ENCODE data around the gene KIF18A. TPM values are rescaled to one million over a fixed set of nuclear protein-coding genes. Genes with fewer than 3 reads are reported as not detected.

Gene KIF18A
- total RNA-seq, 2 experiments from 2014 or later: 31.8 to 34.5 TPM

DNA sequence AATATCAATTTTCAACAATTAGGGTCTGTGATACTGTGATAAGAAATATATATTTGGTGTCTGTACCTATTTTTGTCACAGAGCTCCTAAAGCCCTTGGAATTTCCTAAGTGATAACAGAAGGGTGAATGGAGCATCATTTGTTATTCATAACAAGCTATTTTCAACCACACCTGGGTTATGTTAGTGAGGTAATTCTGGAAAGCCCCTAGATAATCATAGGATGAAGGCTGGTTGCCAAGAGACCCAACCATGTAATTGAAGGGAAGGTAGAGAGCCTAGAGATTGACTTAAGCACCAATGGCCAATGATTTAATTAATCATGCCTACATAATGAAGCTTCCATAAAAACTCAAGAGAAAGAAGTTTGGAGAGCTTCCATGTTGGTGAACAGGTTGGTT is 109.4 kb downstream of the KIF18A start:
- Mint-ChIP-seq H3K4me3 (no peak overlapping the region), H3K36me3 (ENCODE audit: low read depth) (peaks cover 15% of the 10 kb centered on the region), H3K27me3 (no peaks in the 10 kb centered on the region), H3K4me1 (no peaks in the 10 kb centered on the region), H3K27ac (no peak overlapping the region), H3K9me3 (peaks cover 29% of the 10 kb centered on the region)
- DNase-seq: no peak
- CTCF ChIA-PET: no interaction called here
- POLR2A ChIA-PET: no interaction called here

DNA sequence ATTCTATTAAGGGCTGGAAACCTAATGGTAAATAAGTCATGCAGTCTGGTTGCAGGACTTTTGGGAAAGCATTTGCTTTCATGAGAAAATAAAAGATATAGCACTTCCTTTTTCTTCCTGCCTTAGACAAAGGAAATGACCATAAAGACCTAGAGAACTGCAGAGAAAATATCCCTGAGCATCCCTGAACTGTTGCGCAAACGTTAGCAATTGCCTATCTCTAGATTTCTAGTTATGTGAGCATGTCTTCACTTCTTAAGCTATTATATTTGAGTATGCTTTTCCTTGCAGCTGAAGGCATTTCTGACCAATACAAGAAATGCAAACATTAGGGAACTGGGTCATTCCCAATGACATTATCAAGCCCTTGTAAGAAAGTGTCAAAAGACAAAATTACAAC is 110.6 kb downstream of the KIF18A start:
- no peak overlapping the region for H3K4me3 Mint-ChIP-seq
- CTCF ChIA-PET: no interaction called here

DNA sequence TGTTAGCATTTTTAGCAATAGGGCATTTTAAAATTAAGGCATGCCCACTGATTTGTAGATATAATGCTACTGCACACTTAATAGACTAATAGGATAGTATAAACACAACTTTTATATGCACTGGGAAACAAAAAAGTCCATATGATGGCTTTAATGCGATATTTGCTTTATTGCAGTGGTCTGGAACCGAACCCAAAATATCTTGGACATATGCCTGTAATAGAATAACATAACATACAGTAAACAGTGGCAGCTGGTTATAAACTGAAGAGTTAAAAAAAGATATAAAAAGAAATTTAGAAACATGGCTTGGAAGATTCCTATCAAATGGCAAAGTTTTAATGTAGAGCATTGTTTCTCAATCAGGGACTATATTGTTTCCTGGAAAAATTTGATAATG is 111.9 kb downstream of the KIF18A start:
- H3K4me1 Mint-ChIP-seq: no peaks in the 10 kb centered on the region
- no peak for DNase-seq
- no peak overlapping the region for H3K4me3 Mint-ChIP-seq
- POLR2A ChIA-PET: no interaction called here
- peaks cover 15% of the 10 kb centered on the region for H3K9me3 Mint-ChIP-seq
- H3K27me3 Mint-ChIP-seq: no peaks in the 10 kb centered on the region
- CTCF ChIA-PET: no interaction called here
- H3K27ac Mint-ChIP-seq: no peak overlapping the region
- peaks cover 3% of the 10 kb centered on the region for H3K36me3 Mint-ChIP-seq (ENCODE audit: low read depth)

More for the DNA sequence above, 110.6 kb downstream of the KIF18A start:
- POLR2A ChIA-PET: no interaction called here
- Mint-ChIP-seq H3K9me3 (peaks cover 23% of the 10 kb centered on the region), H3K27me3 (no peaks in the 10 kb centered on the region), H3K4me1 (no peaks in the 10 kb centered on the region), H3K36me3 (ENCODE audit: low read depth) (peaks cover 10% of the 10 kb centered on the region), H3K27ac (no peak overlapping the region)
- no peak for DNase-seq

DNA sequence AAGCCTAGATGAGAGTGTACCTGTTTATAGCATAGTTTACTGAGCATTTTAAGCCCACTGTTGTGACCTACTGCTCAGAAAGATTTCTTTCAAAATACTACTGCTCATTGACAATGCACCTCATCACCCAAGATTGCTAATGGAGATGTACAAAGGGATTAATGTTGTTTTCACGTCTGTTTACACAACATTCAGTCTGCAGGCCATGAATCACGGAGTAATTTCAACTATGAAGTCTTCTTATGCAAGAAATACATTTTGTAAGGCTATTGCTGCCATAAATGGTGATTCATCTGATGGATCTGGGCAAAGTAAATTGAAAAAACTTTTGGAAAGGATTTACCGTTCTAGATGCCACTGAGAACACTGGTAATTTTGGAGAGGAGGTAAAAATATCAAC is 112.9 kb downstream of the KIF18A start:
- CTCF ChIA-PET: no interaction called here

DNA sequence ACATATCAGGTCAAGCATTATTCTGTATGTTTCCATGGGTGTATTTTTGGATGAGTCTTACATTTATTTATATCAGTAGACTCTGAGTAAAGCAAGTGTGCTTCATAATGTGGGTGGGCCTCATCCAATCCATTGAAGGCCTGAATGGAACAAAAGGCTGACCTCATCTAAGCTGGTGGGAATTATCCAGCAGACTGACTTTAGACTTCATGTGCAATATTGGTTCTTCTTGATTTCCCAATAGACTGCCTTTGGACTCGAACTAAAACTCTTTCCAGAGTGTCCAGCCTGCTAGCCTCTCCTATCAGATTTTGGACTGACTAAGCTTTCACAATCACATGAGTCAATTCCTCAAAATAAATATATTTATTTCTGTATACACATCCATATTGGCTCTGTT is 116.2 kb downstream of the KIF18A start:
- Mint-ChIP-seq H3K27me3 (no peaks in the 10 kb centered on the region), H3K27ac (no peak overlapping the region), H3K36me3 (ENCODE audit: low read depth) (no peaks in the 10 kb centered on the region), H3K4me3 (no peak overlapping the region), H3K9me3 (no peaks in the 10 kb centered on the region), H3K4me1 (peaks cover 7% of the 10 kb centered on the region)
- CTCF ChIA-PET: interaction anchor here (0.6 kb wide), 1 partner anchor 550 kb away, joined by 3 read pairs; no protein-coding TSS in a partner anchor
- DNase-seq: no peak
- POLR2A ChIA-PET: no interaction called here

More for the DNA sequence above, 112.9 kb downstream of the KIF18A start:
- peaks cover 3% of the 10 kb centered on the region for H3K36me3 Mint-ChIP-seq (ENCODE audit: low read depth)
- H3K4me3 Mint-ChIP-seq: no peak overlapping the region
- H3K4me1 Mint-ChIP-seq: no peaks in the 10 kb centered on the region
- POLR2A ChIA-PET: no interaction called here
- H3K9me3 Mint-ChIP-seq: peaks cover 12% of the 10 kb centered on the region
- DNase-seq: no peak
- H3K27ac Mint-ChIP-seq: no peak overlapping the region
- H3K27me3 Mint-ChIP-seq: no peaks in the 10 kb centered on the region

DNA sequence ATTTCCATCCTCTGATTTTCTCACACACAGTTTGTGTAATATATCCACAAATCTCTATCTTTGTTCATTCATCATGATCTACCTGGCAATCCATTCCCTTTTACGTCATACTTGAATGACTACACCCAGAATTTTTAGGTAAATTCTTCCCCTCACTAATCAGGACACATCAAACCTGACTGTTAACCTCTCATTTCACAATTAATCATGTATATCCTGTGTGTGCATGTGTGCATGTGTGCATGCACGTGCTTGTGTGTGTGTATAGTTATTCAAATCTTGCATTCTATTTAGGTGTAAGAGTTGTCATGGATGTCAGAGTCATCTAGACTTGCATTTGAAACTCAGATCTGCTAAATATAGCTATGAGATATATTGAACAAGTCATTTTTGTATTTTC is 130.4 kb downstream of the KIF18A start:
- peaks cover 3% of the 10 kb centered on the region for H3K27me3 Mint-ChIP-seq
- no peaks in the 10 kb centered on the region for H3K36me3 Mint-ChIP-seq (ENCODE audit: low read depth)
- no peak for DNase-seq
- no peaks in the 10 kb centered on the region for H3K9me3 Mint-ChIP-seq
- ChIA-PET POLR2A (no interaction called here), CTCF (no interaction called here)
- no peaks in the 10 kb centered on the region for H3K4me1 Mint-ChIP-seq
- no peak overlapping the region for H3K4me3 Mint-ChIP-seq
- no peak overlapping the region for H3K27ac Mint-ChIP-seq

DNA sequence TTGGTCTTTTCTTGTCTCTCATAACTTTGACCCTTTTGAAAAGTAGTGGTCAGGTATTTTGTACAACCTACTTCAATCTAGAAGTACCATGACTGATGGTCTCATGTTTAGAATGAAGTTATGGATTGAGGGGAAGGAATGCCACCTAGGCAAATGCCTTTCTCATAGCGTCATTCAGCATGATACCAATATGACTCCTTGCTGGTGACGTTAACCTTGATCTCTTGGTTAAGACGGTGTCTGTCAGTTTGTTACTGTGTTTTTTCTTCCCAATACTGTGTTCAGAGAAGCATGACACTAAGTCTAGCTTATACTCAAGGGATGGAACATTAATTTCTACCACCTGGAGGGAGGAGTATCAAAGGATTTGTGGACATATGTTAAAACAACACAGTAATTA is 130.9 kb downstream of the KIF18A start:
- Mint-ChIP-seq H3K27me3 (peaks cover 3% of the 10 kb centered on the region), H3K4me3 (no peak overlapping the region), H3K4me1 (no peaks in the 10 kb centered on the region), H3K36me3 (ENCODE audit: low read depth) (no peaks in the 10 kb centered on the region), H3K9me3 (no peaks in the 10 kb centered on the region), H3K27ac (no peak overlapping the region)
- POLR2A ChIA-PET: no interaction called here
- CTCF ChIA-PET: no interaction called here
- no peak for DNase-seq

DNA sequence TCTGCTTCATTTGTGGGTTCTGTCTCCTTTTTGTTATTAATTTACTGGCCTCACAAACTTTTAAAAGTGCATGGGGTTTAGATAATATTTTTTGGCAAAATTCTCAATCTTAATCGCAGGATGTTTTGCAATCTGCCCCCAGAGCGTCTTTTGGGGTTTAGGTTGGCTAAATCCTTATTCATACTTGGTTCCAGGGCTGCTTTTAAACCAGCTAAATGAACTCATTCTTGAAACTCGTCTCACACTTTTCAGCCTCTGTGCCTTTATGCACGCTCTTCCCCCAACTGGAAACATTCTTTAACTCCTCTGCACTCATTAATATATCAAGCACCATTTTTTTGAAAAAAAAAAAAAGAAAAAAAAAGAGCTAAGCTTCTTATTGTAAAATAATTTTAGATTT is 131.7 kb downstream of the KIF18A start:
- POLR2A ChIA-PET: no interaction called here
- H3K9me3 Mint-ChIP-seq: no peaks in the 10 kb centered on the region

DNA sequence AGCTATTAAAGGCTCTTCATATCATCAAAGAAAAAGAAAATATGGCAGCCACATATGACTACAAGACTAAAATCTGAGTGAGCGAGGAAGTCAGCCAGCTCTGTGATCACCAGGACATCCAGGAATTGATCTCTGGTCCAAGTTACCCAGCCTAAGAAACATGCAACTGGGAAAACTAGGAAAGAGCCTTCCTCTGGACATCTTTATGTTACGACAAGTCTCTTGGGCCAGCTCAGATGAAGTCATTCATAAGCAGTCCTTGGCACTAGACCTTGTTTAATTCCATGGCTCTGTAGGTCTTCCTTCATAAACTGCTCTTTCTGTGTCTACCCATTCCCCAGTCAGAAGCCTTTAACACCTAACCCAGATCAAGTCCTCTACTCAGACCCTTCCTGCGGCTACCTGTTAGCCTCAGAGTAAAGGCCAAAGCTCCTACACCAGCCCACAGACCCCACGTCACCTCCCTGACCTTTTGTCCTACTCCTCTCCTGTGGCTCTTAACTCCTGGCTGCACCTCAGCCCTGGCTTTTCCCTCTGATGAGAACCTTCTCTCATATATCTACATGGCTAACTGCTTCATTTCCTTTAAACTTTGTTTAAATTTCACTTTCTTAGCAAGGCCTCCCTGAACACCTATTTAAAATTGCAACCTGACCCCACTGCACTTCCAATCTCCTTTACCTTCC is 134.0 kb downstream of the KIF18A start:
- H3K4me3 Mint-ChIP-seq: no peak overlapping the region
- H3K27ac Mint-ChIP-seq: no peak overlapping the region
- no peaks in the 10 kb centered on the region for H3K36me3 Mint-ChIP-seq (ENCODE audit: low read depth)
- H3K27me3 Mint-ChIP-seq: peaks cover 3% of the 10 kb centered on the region
- no peaks in the 10 kb centered on the region for H3K9me3 Mint-ChIP-seq
- ChIA-PET POLR2A (no interaction called here), CTCF (interaction anchor here (0.6 kb wide), 1 partner anchor 251 kb away, joined by 3 read pairs; no protein-coding TSS in a partner anchor)
- no peaks in the 10 kb centered on the region for H3K4me1 Mint-ChIP-seq
- DNase-seq: no peak

More for the DNA sequence above, 131.7 kb downstream of the KIF18A start:
- H3K4me1 Mint-ChIP-seq: no peaks in the 10 kb centered on the region
- no peak for DNase-seq
- H3K36me3 Mint-ChIP-seq (ENCODE audit: low read depth): no peaks in the 10 kb centered on the region
- H3K4me3 Mint-ChIP-seq: no peak overlapping the region
- CTCF ChIA-PET: no interaction called here
- H3K27ac Mint-ChIP-seq: no peak overlapping the region
- H3K27me3 Mint-ChIP-seq: peaks cover 3% of the 10 kb centered on the region

DNA sequence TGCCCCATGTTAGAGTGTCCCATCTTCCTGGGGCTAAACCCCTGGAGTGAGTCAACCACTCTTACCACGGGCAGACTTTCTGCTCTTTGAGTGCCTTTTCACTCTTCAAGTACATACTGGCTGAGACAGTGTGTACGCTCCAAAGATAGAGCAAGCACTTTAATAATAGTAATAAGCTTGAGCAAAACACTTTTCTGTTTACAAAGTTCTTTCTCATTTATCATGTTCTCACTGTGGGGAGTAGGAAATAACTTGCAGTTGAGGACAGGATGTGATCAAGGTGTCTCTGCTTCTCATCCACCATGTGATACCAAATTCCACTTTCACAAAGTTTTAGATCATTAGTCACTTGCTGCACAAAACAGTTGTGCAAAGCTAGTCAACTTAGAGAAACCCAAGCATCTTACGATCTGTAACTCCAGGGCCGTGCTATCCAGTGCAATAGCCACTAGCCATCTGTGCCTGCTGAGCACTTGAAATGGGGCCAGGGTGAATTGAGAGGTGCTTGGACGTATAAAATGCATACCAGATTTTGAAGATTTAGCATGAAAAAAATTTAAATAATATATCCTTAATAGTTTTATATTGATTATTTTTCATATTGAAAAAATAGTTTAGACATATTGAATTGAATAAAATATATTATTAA is 135.3 kb downstream of the KIF18A start:
- DNase-seq: no peak
- ChIA-PET POLR2A (no interaction called here), CTCF (no interaction called here)
- Mint-ChIP-seq H3K4me1 (no peaks in the 10 kb centered on the region), H3K4me3 (no peak overlapping the region), H3K27ac (no peak overlapping the region), H3K27me3 (peaks cover 3% of the 10 kb centered on the region), H3K36me3 (ENCODE audit: low read depth) (no peaks in the 10 kb centered on the region), H3K9me3 (no peaks in the 10 kb centered on the region)

DNA sequence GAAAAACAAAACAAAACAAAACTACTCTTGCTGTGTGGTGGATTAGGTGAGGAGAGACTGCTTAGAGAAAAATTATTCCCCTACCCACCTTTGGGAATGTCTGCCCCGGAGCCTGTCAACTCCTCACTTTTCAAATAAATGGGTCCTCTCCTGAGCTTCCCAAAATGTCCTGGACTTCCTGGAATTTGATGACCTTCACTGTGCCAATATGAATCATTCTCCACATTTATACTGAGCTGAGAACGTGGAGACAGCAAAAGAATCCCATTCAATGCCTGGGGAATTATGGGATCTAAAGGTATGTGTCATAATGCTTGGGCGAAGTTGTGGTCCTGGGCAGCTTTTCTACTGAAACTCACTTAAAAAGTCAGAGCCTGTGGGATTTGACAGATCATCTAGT is 136.8 kb downstream of the KIF18A start:
- ChIA-PET CTCF (no interaction called here), POLR2A (no interaction called here)
- H3K36me3 Mint-ChIP-seq (ENCODE audit: low read depth): no peaks in the 10 kb centered on the region
- H3K9me3 Mint-ChIP-seq: no peaks in the 10 kb centered on the region
- DNase-seq: no peak
- no peak overlapping the region for H3K4me3 Mint-ChIP-seq
- H3K4me1 Mint-ChIP-seq: no peaks in the 10 kb centered on the region
- no peak overlapping the region for H3K27ac Mint-ChIP-seq
- peaks cover 3% of the 10 kb centered on the region for H3K27me3 Mint-ChIP-seq

Data from activated CD4-positive, alpha-beta T cell treated with anti-CD3 and anti-CD28 coated beads, Interleukin-2, amount 10 ng/mL, durations not matched to agents 7 days and 5 days (primary cell).